ENCODE measurements around the gene ERBB4.

ERBB4 gene

GRCh38 chr2:211957799-211958198 is 580.8 kb downstream of the ERBB4 start:
- Histone ChIP-seq H3K4me3 (ENCODE audit: low read depth, low read length) (no peak overlapping the region), H3K4me1 (no peaks in the 10 kb centered on the region), H3K9ac (no peak overlapping the region), H3K79me2 (no peaks in the 10 kb centered on the region), H2AFZ (no peak overlapping the region), H3K27ac (no peak overlapping the region), H3K4me2 (ENCODE audit: low read length) (no peak overlapping the region), H3K27me3 (ENCODE audit: control insufficient read depth, insufficient read depth, low read length) (no peaks in the 10 kb centered on the region), H3K9me3 (ENCODE audit: control insufficient read depth, low read length) (no peaks in the 10 kb centered on the region), H3K36me3 (ENCODE audit: control insufficient read depth, insufficient read depth, low read length) (no peaks in the 10 kb centered on the region)
- TF ChIP-seq CTCF (IDR thresholded peaks at IDR 0.05): no peak

GRCh38 chr2:211955648-211956047 is 583.0 kb downstream of the ERBB4 start:
- no peaks in the 10 kb centered on the region for H3K27me3 ChIP-seq (ENCODE audit: control insufficient read depth, insufficient read depth, low read length)
- H3K4me1 ChIP-seq: no peaks in the 10 kb centered on the region
- H3K4me2 ChIP-seq (ENCODE audit: low read length): no peak overlapping the region
- no peak overlapping the region for H3K9ac ChIP-seq
- no peak overlapping the region for H2AFZ ChIP-seq
- TF ChIP-seq CTCF (IDR thresholded peaks at IDR 0.05): no peak
- no peaks in the 10 kb centered on the region for H3K9me3 ChIP-seq (ENCODE audit: control insufficient read depth, low read length)
- no peak overlapping the region for H3K4me3 ChIP-seq (ENCODE audit: low read depth, low read length)
- H3K36me3 ChIP-seq (ENCODE audit: control insufficient read depth, insufficient read depth, low read length): no peaks in the 10 kb centered on the region
- no peaks in the 10 kb centered on the region for H3K79me2 ChIP-seq
- H3K27ac ChIP-seq: no peak overlapping the region

- no peak overlapping the region for H2AFZ ChIP-seq
- TF ChIP-seq CTCF (IDR thresholded peaks at IDR 0.05): no peak
- H3K27ac ChIP-seq: no peak overlapping the region
- no peak overlapping the region for H3K4me2 ChIP-seq (ENCODE audit: low read length)
- H3K9me3 ChIP-seq (ENCODE audit: control insufficient read depth, low read length): no peaks in the 10 kb centered on the region
- no peaks in the 10 kb centered on the region for H3K4me1 ChIP-seq
- no peaks in the 10 kb centered on the region for H3K36me3 ChIP-seq (ENCODE audit: control insufficient read depth, insufficient read depth, low read length)
- H3K4me3 ChIP-seq (ENCODE audit: low read depth, low read length): no peak overlapping the region
- H3K9ac ChIP-seq: no peak overlapping the region
- H3K79me2 ChIP-seq: no peaks in the 10 kb centered on the region
- no peaks in the 10 kb centered on the region for H3K27me3 ChIP-seq (ENCODE audit: control insufficient read depth, insufficient read depth, low read length)
These were observed 589.7 kb downstream of the ERBB4 start for GRCh38 chr2:211948932-211949331.

- Histone ChIP-seq H3K27ac (no peak overlapping the region), H3K79me2 (no peaks in the 10 kb centered on the region), H3K9me3 (ENCODE audit: control insufficient read depth, low read length) (no peaks in the 10 kb centered on the region), H3K27me3 (ENCODE audit: control insufficient read depth, insufficient read depth, low read length) (no peaks in the 10 kb centered on the region), H3K4me3 (ENCODE audit: low read depth, low read length) (no peak overlapping the region), H2AFZ (no peak overlapping the region), H3K36me3 (ENCODE audit: control insufficient read depth, insufficient read depth, low read length) (no peaks in the 10 kb centered on the region), H3K9ac (no peak overlapping the region), H3K4me2 (ENCODE audit: low read length) (no peak overlapping the region), H3K4me1 (no peaks in the 10 kb centered on the region)
- no peak for TF ChIP-seq CTCF (IDR thresholded peaks at IDR 0.05)
These were observed 591.6 kb downstream of the ERBB4 start for GRCh38 chr2:211946960-211947359.

- no peak overlapping the region for H2AFZ ChIP-seq
- no peaks in the 10 kb centered on the region for H3K36me3 ChIP-seq (ENCODE audit: control insufficient read depth, insufficient read depth, low read length)
- no peak overlapping the region for H3K4me3 ChIP-seq (ENCODE audit: low read depth, low read length)
- TF ChIP-seq CTCF (IDR thresholded peaks at IDR 0.05): no peak
- no peak overlapping the region for H3K27ac ChIP-seq
- H3K4me1 ChIP-seq: no peaks in the 10 kb centered on the region
- no peaks in the 10 kb centered on the region for H3K27me3 ChIP-seq (ENCODE audit: control insufficient read depth, insufficient read depth, low read length)
- H3K79me2 ChIP-seq: no peaks in the 10 kb centered on the region
- no peak overlapping the region for H3K9ac ChIP-seq
- H3K4me2 ChIP-seq (ENCODE audit: low read length): no peak overlapping the region
- H3K9me3 ChIP-seq (ENCODE audit: control insufficient read depth, low read length): no peaks in the 10 kb centered on the region
These were observed 594.0 kb downstream of the ERBB4 start for GRCh38 chr2:211944572-211944971.
